HEK293 (cell line): ENCODE results near the gene UBE2F.

ENCODE experiments used
- CTCF ChIA-PET: fragments of 350-600 bp; formaldehyde crosslinking; extraction: SDS; loops from one replicate; lab custom pipeline; 2021; ENCODE audit warnings: antibody characterized with exemption; lab: Yijun Ruan, JAX
- POLR2A ChIA-PET: fragments of 300-600 bp; formaldehyde crosslinking; extraction: SDS; loops from one replicate; lab custom pipeline; 2020; ENCODE audit warnings: antibody characterized with exemption, inconsistent platforms; lab: Yijun Ruan, JAX
- H3K27ac ChIP-seq: fragments of 200-500 bp; sonication (Bioruptor generic); 2 replicates; pipeline ENCODE4 v1.5.1; 2014; ENCODE audit warnings: low read depth, low read length, control low read depth, inconsistent platforms; ENCODE audit errors: extremely low read depth
- H3K36me3 ChIP-seq, 2 experiments: fragments of 200-500 bp in 1 of 2; sonication (Bioruptor generic) in 1 of 2; 1 replicate in 1 of 2; 2 replicates in 1 of 2; pipeline ENCODE4 v1.5.1; 2014 to 2017; ENCODE audit warnings: inconsistent platforms in 2 of 2, low read length in 2 of 2; ENCODE audit not compliant: control insufficient read depth in 2 of 2, insufficient read depth in 1 of 2
- H3K4me1 ChIP-seq: fragments of 200-500 bp; sonication (Bioruptor generic); 2 replicates; pipeline ENCODE4 v1.5.1; 2014; ENCODE audit warnings: mild to moderate bottlenecking, low read length, inconsistent platforms; ENCODE audit not compliant: control insufficient read depth, insufficient read depth
- H3K4me3 ChIP-seq: 2 replicates; pipeline ENCODE4 v1.5.1; 2011; ENCODE audit warnings: low read depth, mild to moderate bottlenecking, control low read depth, low read length, moderate library complexity
- H3K9me3 ChIP-seq: fragments of 200-500 bp; sonication (Bioruptor generic); 2 replicates; pipeline ENCODE4 v1.5.1; 2014; ENCODE audit warnings: low read depth, low read length, inconsistent platforms; ENCODE audit not compliant: control insufficient read depth, insufficient read depth
- KLF1 ChIP-seq: fragments of 450-650 bp; formaldehyde crosslinking; IDR thresholded peaks from 2 replicates; pipeline ENCODE4 v1.5.1; 2016; ENCODE audit warnings: missing biosample characterization, missing genetic modification characterization
- KLF9 ChIP-seq: fragments of 450-650 bp; formaldehyde crosslinking; IDR thresholded peaks from 2 replicates; pipeline ENCODE4 v1.5.1; 2016; ENCODE audit warnings: missing biosample characterization, missing genetic modification characterization, low read depth
- MYNN ChIP-seq: fragments of 450-650 bp; formaldehyde crosslinking; IDR thresholded peaks from 2 replicates; pipeline ENCODE4 v1.5.1; 2016; ENCODE audit warnings: missing biosample characterization, missing genetic modification characterization, borderline replicate concordance
- PRDM10 ChIP-seq: fragments of 450-650 bp; formaldehyde crosslinking; IDR thresholded peaks from 2 replicates; pipeline ENCODE4 v1.5.1; 2016; ENCODE audit warnings: missing biosample characterization, missing genetic modification characterization
- REPIN1 ChIP-seq: fragments of 450-650 bp; formaldehyde crosslinking; IDR thresholded peaks from 2 replicates; pipeline ENCODE4 v1.5.1; 2017; ENCODE audit warnings: missing biosample characterization, missing genetic modification characterization, low read depth
- ZNF121 ChIP-seq: fragments of 450-650 bp; formaldehyde crosslinking; IDR thresholded peaks from 2 replicates; pipeline ENCODE4 v1.5.1; 2016; ENCODE audit warnings: missing biosample characterization, missing genetic modification characterization
- ZNF175 ChIP-seq: fragments of 450-650 bp; formaldehyde crosslinking; IDR thresholded peaks from 2 replicates; pipeline ENCODE4 v1.5.1; 2016; ENCODE audit warnings: missing biosample characterization, missing genetic modification characterization
- ZNF184 ChIP-seq: fragments of 450-650 bp; IDR thresholded peaks from 2 replicates; pipeline ENCODE4 v1.5.1; 2018; ENCODE audit warnings: missing biosample characterization, mild to moderate bottlenecking, missing genetic modification characterization
- ZNF350 ChIP-seq: fragments of 450-650 bp; formaldehyde crosslinking; IDR thresholded peaks from 2 replicates; pipeline ENCODE4 v1.5.0; 2017; ENCODE audit warnings: missing biosample characterization, mild to moderate bottlenecking, missing genetic modification characterization
- ZNF398 ChIP-seq: fragments of 450-650 bp; formaldehyde crosslinking; IDR thresholded peaks from 2 replicates; pipeline ENCODE4 v1.5.1; 2017; ENCODE audit warnings: missing biosample characterization, missing genetic modification characterization
- ZNF501 ChIP-seq: fragments of 450-650 bp; formaldehyde crosslinking; IDR thresholded peaks from 2 replicates; pipeline ENCODE4 v1.5.1; 2016; ENCODE audit warnings: missing biosample characterization, missing genetic modification characterization
- ZNF558 ChIP-seq: fragments of 450-650 bp; formaldehyde crosslinking; IDR thresholded peaks from 2 replicates; pipeline ENCODE4 v1.5.1; 2016; ENCODE audit warnings: missing biosample characterization, missing genetic modification characterization
- ZNF792 ChIP-seq: fragments of 450-650 bp; formaldehyde crosslinking; IDR thresholded peaks from 2 replicates; pipeline ENCODE4 v1.5.1; 2016; ENCODE audit warnings: missing biosample characterization, missing genetic modification characterization
- ZNF837 ChIP-seq: fragments of 450-650 bp; formaldehyde crosslinking; IDR thresholded peaks from 2 replicates; pipeline ENCODE4 v1.5.1; 2016; ENCODE audit warnings: missing biosample characterization, missing genetic modification characterization
- TF ChIP-seq, protein P1 (sequence below): fragments of 450-650 bp; formaldehyde crosslinking; IDR thresholded peaks from 2 replicates; pipeline ENCODE4 v1.5.1; 2016; ENCODE audit warnings: missing biosample characterization, missing genetic modification characterization
- TF ChIP-seq, protein P2 (sequence below): fragments of 450-650 bp; formaldehyde crosslinking; IDR thresholded peaks from 2 replicates; pipeline ENCODE4 v1.5.1; 2016; ENCODE audit warnings: missing biosample characterization, missing genetic modification characterization
- TF ChIP-seq, protein P3 (sequence below): fragments of 450-650 bp; formaldehyde crosslinking; IDR thresholded peaks from 2 replicates; pipeline ENCODE4 v1.5.1; 2016; ENCODE audit warnings: missing biosample characterization, missing genetic modification characterization, borderline replicate concordance

UBE2F gene

DNA sequence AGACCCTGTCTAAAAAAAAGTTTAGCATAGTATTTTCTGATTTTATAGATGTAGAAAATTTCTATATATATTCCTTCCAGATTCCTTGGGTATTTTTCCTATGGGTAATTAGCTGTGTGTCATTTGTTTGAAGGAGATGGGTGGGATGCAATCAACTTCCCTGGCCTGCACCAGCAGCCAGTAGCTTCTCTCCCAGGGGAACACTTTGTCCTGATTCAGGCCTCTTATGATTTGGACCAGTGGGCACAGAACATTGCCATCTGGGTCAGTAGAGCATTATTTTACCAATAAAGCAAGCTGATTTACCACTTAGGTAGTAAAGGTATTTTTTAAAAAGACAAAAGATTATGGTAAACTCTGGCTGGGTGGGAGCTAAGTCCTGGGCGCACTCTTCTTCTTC, 26.9 kb downstream of the UBE2F start:
- TF ChIP-seq ZNF558 (tag by site-specific recombination): no peak
- no peak for TF ChIP-seq ZNF175
- TF ChIP-seq KLF9: no peak
- TF ChIP-seq ZNF121 (tag by site-specific recombination): no peak
- TF ChIP-seq, protein P1, sequence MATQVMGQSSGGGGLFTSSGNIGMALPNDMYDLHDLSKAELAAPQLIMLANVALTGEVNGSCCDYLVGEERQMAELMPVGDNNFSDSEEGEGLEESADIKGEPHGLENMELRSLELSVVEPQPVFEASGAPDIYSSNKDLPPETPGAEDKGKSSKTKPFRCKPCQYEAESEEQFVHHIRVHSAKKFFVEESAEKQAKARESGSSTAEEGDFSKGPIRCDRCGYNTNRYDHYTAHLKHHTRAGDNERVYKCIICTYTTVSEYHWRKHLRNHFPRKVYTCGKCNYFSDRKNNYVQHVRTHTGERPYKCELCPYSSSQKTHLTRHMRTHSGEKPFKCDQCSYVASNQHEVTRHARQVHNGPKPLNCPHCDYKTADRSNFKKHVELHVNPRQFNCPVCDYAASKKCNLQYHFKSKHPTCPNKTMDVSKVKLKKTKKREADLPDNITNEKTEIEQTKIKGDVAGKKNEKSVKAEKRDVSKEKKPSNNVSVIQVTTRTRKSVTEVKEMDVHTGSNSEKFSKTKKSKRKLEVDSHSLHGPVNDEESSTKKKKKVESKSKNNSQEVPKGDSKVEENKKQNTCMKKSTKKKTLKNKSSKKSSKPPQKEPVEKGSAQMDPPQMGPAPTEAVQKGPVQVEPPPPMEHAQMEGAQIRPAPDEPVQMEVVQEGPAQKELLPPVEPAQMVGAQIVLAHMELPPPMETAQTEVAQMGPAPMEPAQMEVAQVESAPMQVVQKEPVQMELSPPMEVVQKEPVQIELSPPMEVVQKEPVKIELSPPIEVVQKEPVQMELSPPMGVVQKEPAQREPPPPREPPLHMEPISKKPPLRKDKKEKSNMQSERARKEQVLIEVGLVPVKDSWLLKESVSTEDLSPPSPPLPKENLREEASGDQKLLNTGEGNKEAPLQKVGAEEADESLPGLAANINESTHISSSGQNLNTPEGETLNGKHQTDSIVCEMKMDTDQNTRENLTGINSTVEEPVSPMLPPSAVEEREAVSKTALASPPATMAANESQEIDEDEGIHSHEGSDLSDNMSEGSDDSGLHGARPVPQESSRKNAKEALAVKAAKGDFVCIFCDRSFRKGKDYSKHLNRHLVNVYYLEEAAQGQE (tag by site-specific recombination): no peak
- TF ChIP-seq ZNF398 (tag by site-specific recombination): no peak
- TF ChIP-seq REPIN1: no peak
- no peak for TF ChIP-seq ZNF184 (tag by site-specific recombination)
- TF ChIP-seq, protein P2, sequence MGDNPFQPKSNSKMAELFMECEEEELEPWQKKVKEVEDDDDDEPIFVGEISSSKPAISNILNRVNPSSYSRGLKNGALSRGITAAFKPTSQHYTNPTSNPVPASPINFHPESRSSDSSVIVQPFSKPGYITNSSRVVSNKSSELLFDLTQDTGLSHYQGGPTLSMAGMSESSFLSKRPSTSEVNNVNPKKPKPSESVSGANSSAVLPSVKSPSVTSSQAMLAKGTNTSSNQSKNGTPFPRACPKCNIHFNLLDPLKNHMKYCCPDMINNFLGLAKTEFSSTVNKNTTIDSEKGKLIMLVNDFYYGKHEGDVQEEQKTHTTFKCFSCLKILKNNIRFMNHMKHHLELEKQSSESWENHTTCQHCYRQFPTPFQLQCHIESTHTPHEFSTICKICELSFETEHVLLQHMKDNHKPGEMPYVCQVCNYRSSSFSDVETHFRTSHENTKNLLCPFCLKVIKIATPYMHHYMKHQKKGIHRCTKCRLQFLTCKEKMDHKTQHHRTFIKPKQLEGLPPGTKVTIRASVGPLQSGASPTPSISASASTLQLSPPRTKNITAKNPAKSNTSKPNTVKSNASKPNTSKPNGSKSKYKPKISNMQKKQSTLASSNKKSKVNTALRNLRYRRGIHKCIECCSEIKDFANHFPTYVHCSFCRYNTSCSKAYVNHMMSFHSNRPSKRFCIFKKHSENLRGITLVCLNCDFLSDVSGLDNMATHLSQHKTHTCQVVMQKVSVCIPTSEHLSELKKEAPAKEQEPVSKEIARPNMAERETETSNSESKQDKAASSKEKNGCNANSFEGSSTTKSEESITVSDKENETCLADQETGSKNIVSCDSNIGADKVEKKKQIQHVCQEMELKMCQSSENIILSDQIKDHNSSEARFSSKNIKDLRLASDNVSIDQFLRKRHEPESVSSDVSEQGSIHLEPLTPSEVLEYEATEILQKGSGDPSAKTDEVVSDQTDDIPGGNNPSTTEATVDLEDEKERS: no peak
- TF ChIP-seq PRDM10 (tag by site-specific recombination): no peak
- TF ChIP-seq ZNF792: no peak
- H3K4me3 ChIP-seq: no peak overlapping the region
- H3K27ac ChIP-seq: no peak overlapping the region
- H3K36me3 ChIP-seq: peaks cover 9 to 18% of the 10 kb centered on the region in 2 experiments
- H3K4me1 ChIP-seq: peaks cover 3% of the 10 kb centered on the region
- CTCF ChIA-PET: no interaction called here
- POLR2A ChIA-PET: interaction anchor here (0.7 kb wide), 1 partner anchor 952 kb away, joined by 6 read pairs; no protein-coding TSS in a partner anchor
- H3K9me3 ChIP-seq: no peaks in the 10 kb centered on the region

- TF ChIP-seq, protein P3, sequence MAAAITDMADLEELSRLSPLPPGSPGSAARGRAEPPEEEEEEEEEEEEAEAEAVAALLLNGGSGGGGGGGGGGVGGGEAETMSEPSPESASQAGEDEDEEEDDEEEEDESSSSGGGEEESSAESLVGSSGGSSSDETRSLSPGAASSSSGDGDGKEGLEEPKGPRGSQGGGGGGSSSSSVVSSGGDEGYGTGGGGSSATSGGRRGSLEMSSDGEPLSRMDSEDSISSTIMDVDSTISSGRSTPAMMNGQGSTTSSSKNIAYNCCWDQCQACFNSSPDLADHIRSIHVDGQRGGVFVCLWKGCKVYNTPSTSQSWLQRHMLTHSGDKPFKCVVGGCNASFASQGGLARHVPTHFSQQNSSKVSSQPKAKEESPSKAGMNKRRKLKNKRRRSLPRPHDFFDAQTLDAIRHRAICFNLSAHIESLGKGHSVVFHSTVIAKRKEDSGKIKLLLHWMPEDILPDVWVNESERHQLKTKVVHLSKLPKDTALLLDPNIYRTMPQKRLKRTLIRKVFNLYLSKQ: no peak
- no peak for TF ChIP-seq MYNN (tag by site-specific recombination)
- TF ChIP-seq ZNF350: no peak
- no peak for TF ChIP-seq ZNF501 (tag by site-specific recombination)
- no peak for TF ChIP-seq KLF1 (tag by site-specific recombination)
- no peak for TF ChIP-seq ZNF837
- ChIA-PET CTCF (interaction anchor here (0.7 kb wide), 1 partner anchor 20 kb away, joined by 3 read pairs; no protein-coding TSS in a partner anchor), POLR2A (no interaction called here)
- Histone ChIP-seq H3K36me3 (peaks cover 9 to 17% of the 10 kb centered on the region in 2 experiments), H3K27ac (no peak overlapping the region), H3K9me3 (no peaks in the 10 kb centered on the region), H3K4me1 (peaks cover 3% of the 10 kb centered on the region), H3K4me3 (no peak overlapping the region)
Measured at GRCh38 chr2:237995036-237995435, 28.2 kb downstream of the UBE2F start.
